ENCODE data around the gene DNMT3A. TPM values are rescaled to one million over a fixed set of nuclear protein-coding genes. Genes with fewer than 3 reads are reported as not detected.

The DNMT3A gene
- total RNA-seq, 4 donors from 2014 or later, result 11.3 to 29.5 (median 16.9) TPM

- Histone ChIP-seq H3K9me3 (no peaks in the 10 kb centered on the region), H3K36me3 (peaks cover 0 to 23% (median 8%) of the 10 kb centered on the region in 4 donors), H3K27ac (replicated peaks in 1 of 4) (peak overlapping the region in 1 of 4 donors; percentile 82), H3K4me3 (no peak overlapping the region), H3K4me1 (peaks cover 49 to 66% (median 54%) of the 10 kb centered on the region in 4 donors), H3K27me3 (no peaks in the 10 kb centered on the region)
- DNase-seq (ENCODE audit: extremely low spot score), result no peak
- intact Hi-C loops (cut with DNase I), result no loop called here
- WGBS, result 64% methylated on average over 7 of the region's 7 CpGs
- no peak for TF ChIP-seq CTCF (IDR thresholded peaks at IDR 0.05)
- TF ChIP-seq POLR2AphosphoS5 (IDR thresholded peaks at IDR 0.05), result no peak
- TF ChIP-seq EP300 (IDR thresholded peaks at IDR 0.05), result no peak
These were observed 48.6 kb downstream of the DNMT3A start for GRCh38 chr2:25293145-25293544.

- Histone ChIP-seq H3K36me3 (peaks cover 0 to 16% (median 7%) of the 10 kb centered on the region in 4 donors), H3K27ac (replicated peaks in 1 of 4) (no peak overlapping the region), H3K9me3 (no peaks in the 10 kb centered on the region), H3K4me1 (peaks cover 46 to 59% (median 52%) of the 10 kb centered on the region in 4 donors), H3K4me3 (no peak overlapping the region), H3K27me3 (no peaks in the 10 kb centered on the region)
- intact Hi-C loops (cut with DNase I), result no loop called here
- no peak for DNase-seq (ENCODE audit: extremely low spot score)
- no peak for TF ChIP-seq POLR2AphosphoS5 (IDR thresholded peaks at IDR 0.05)
- TF ChIP-seq POLR2A (IDR thresholded peaks at IDR 0.05; ENCODE audit: low read depth), result no peak
- no peak for TF ChIP-seq EP300 (IDR thresholded peaks at IDR 0.05)
- no peak for TF ChIP-seq CTCF (IDR thresholded peaks at IDR 0.05)
- 87% methylated on average over 4 of the region's 4 CpGs for WGBS
These were observed 49.3 kb downstream of the DNMT3A start for GRCh38 chr2:25292408-25292807.

GRCh38 chr2:25290811-25291495, 50.8 kb downstream of the DNMT3A start:
- Histone ChIP-seq H3K36me3 (peaks cover 0 to 4% (median 0%) of the 10 kb centered on the region in 4 donors), H3K27me3 (no peaks in the 10 kb centered on the region), H3K27ac (replicated peaks in 1 of 4) (peak overlapping the region in 1 of 4 donors; percentile 15), H3K4me3 (no peak overlapping the region), H3K4me1 (peaks cover 49 to 51% (median 50%) of the 10 kb centered on the region in 4 donors), H3K9me3 (no peaks in the 10 kb centered on the region)
- intact Hi-C loops (cut with DNase I), result no loop called here
- DNase-seq (ENCODE audit: extremely low spot score), result no peak
- WGBS, result 58% methylated on average over 10 of the region's 19 CpGs
- TF ChIP-seq POLR2A (IDR thresholded peaks at IDR 0.05; ENCODE audit: low read depth) (no peak), CTCF (IDR thresholded peaks at IDR 0.05) (no peak), POLR2AphosphoS5 (IDR thresholded peaks at IDR 0.05) (no peak), EP300 (IDR thresholded peaks at IDR 0.05) (no peak)

- WGBS, result 87% methylated on average over 11 of the region's 11 CpGs
- H3K27ac ChIP-seq (replicated peaks in 1 of 4), result no peak overlapping the region
- H3K4me1 ChIP-seq, result peaks cover 24 to 36% (median 33%) of the 10 kb centered on the region in 4 donors
- H3K27me3 ChIP-seq, result no peaks in the 10 kb centered on the region
- peaks cover 6 to 27% (median 16%) of the 10 kb centered on the region in 4 donors for H3K36me3 ChIP-seq
- H3K9me3 ChIP-seq, result no peaks in the 10 kb centered on the region
- DNase-seq (ENCODE audit: extremely low spot score), result no peak
- no peak for TF ChIP-seq CTCF (IDR thresholded peaks at IDR 0.05)
- no peak for TF ChIP-seq POLR2AphosphoS5 (IDR thresholded peaks at IDR 0.05)
- TF ChIP-seq EP300 (IDR thresholded peaks at IDR 0.05), result no peak
- no peak for TF ChIP-seq POLR2A (IDR thresholded peaks at IDR 0.05; ENCODE audit: low read depth)
- H3K4me3 ChIP-seq, result no peak overlapping the region
- intact Hi-C loops (cut with DNase I), result no loop called here
These were observed 54.8 kb downstream of the DNMT3A start for GRCh38 chr2:25286723-25287483.
